ENCODE data around the gene GSTO1. TPM values are rescaled to one million over a fixed set of nuclear protein-coding genes. Genes with fewer than 3 reads are reported as not detected.

GSTO1 gene
- polyA plus RNA-seq, 1 donor from 2014 or later = 3.5 TPM

GRCh38 chr10:104306897-104307296 is 52.2 kb downstream of the GSTO1 start:
- Histone ChIP-seq H3K9me3 (ENCODE audit: low read length) (no peaks in the 10 kb centered on the region), H3K9me2 (ENCODE audit: insufficient read depth, low read length) (no peaks in the 10 kb centered on the region), H4K20me1 (ENCODE audit: insufficient read depth) (no peaks in the 10 kb centered on the region), H3K27me3 (ENCODE audit: insufficient read depth, low read depth, low read length) (no peaks in the 10 kb centered on the region), H3K79me2 (replicated peaks; ENCODE audit: insufficient read depth, low read length) (no peaks in the 10 kb centered on the region), H3K27ac (ENCODE audit: low read length) (no peak overlapping the region), H3K4me2 (ENCODE audit: low read length) (no peak overlapping the region), H2AFZ (ENCODE audit: low read depth, low read length) (no peak overlapping the region), H3F3A (ENCODE audit: insufficient read depth, low read length, poor library complexity, severe bottlenecking) (no peaks in the 10 kb centered on the region), H3K4me3 (ENCODE audit: low read length) (no peak overlapping the region), H3K9ac (ENCODE audit: low read length) (no peak overlapping the region), H3K36me3 (ENCODE audit: insufficient read depth, low read length) (no peaks in the 10 kb centered on the region)
- TF ChIP-seq SMC3 (conservative IDR thresholded peaks at IDR 0.05; ENCODE audit: poor library complexity) (no peak), REST (IDR thresholded peaks at IDR 0.05; ENCODE audit: borderline replicate concordance) (no peak), POLR2AphosphoS5 (IDR thresholded peaks at IDR 0.05) (no peak)

GRCh38 chr10:104307576-104308438 is 53.1 kb downstream of the GSTO1 start:
- Histone ChIP-seq H3K9me3 (ENCODE audit: low read length) (no peaks in the 10 kb centered on the region), H3K4me3 (ENCODE audit: low read length) (no peak overlapping the region), H3K9me2 (ENCODE audit: insufficient read depth, low read length) (no peaks in the 10 kb centered on the region), H3K36me3 (ENCODE audit: insufficient read depth, low read length) (peaks cover 6% of the 10 kb centered on the region), H3K4me2 (ENCODE audit: low read length) (no peak overlapping the region), H3K27ac (ENCODE audit: low read length) (no peak overlapping the region), H2AFZ (ENCODE audit: low read depth, low read length) (no peak overlapping the region), H3F3A (ENCODE audit: insufficient read depth, low read length, poor library complexity, severe bottlenecking) (no peaks in the 10 kb centered on the region), H3K27me3 (ENCODE audit: insufficient read depth, low read depth, low read length) (no peaks in the 10 kb centered on the region), H3K79me2 (replicated peaks; ENCODE audit: insufficient read depth, low read length) (no peaks in the 10 kb centered on the region), H3K9ac (ENCODE audit: low read length) (no peak overlapping the region), H4K20me1 (ENCODE audit: insufficient read depth) (no peaks in the 10 kb centered on the region)
- TF ChIP-seq SMC3 (conservative IDR thresholded peaks at IDR 0.05; ENCODE audit: poor library complexity) (no peak), EZH2 (IDR thresholded peaks at IDR 0.05; ENCODE audit: borderline replicate concordance, insufficient read depth, low read length, poor library complexity, severe bottlenecking) (no peak), RAD21 (conservative IDR thresholded peaks at IDR 0.05) (no peak), EP300 (conservative IDR thresholded peaks at IDR 0.05; ENCODE audit: poor library complexity, severe bottlenecking) (no peak), POLR2AphosphoS5 (IDR thresholded peaks at IDR 0.05) (no peak), MXI1 (conservative IDR thresholded peaks at IDR 0.05; ENCODE audit: poor library complexity, severe bottlenecking) (no peak), TAF1 (IDR thresholded peaks at IDR 0.05; ENCODE audit: low read depth) (no peak), CTCF (IDR thresholded peaks at IDR 0.05; ENCODE audit: poor library complexity, severe bottlenecking) (no peak), REST (IDR thresholded peaks at IDR 0.05; ENCODE audit: borderline replicate concordance) (no peak)

Data from neural cell (in vitro differentiated cells).